OCI-LY1 (cell line): ENCODE results near the gene ALLC.

Experiments
- H2AFZ ChIP-seq: fragments of 200-600 bp; sonication (generic), shearing (Covaris generic); 2 replicates; pipeline ENCODE4 v1.6.0; 2014; ENCODE audit warnings: antibody characterized with exemption, mild to moderate bottlenecking, low read length
- H3F3A ChIP-seq: fragments of 200-600 bp; sonication (generic), shearing (Covaris generic); 2 replicates; pipeline ENCODE4 v1.6.0; 2014; ENCODE audit warnings: mild to moderate bottlenecking, antibody characterized with exemption, low read length, moderate library complexity; ENCODE audit not compliant: insufficient read depth
- H3K27ac ChIP-seq: fragments of 200-600 bp; sonication (generic); 2 replicates; pipeline ENCODE4 v1.5.1; 2014; ENCODE audit warnings: low read length, mixed run types, mild to moderate bottlenecking, low read depth; ENCODE audit not compliant: poor library complexity, severe bottlenecking
- H3K27me3 ChIP-seq: fragments of 200-600 bp; sonication (generic); 2 replicates; pipeline ENCODE4 v1.6.0; 2014; ENCODE audit warnings: antibody characterized with exemption, mild to moderate bottlenecking, low read length, moderate library complexity; ENCODE audit not compliant: insufficient read depth
- H3K36me3 ChIP-seq: fragments of 200-600 bp; sonication (generic); 2 replicates; pipeline ENCODE4 v1.6.1; 2014; ENCODE audit warnings: mild to moderate bottlenecking, antibody characterized with exemption, low read length, moderate library complexity, mixed read lengths; ENCODE audit not compliant: insufficient read depth
- H3K4me1 ChIP-seq: fragments of 200-600 bp; sonication (generic); 2 replicates; pipeline ENCODE4 v1.5.1; 2014; ENCODE audit warnings: mild to moderate bottlenecking, low read length, moderate library complexity; ENCODE audit not compliant: insufficient read depth, severe bottlenecking
- H3K4me2 ChIP-seq: fragments of 200-600 bp; sonication (generic), shearing (Covaris generic); 2 replicates; pipeline ENCODE4 v1.6.1; 2014; ENCODE audit warnings: low read length
- H3K4me3 ChIP-seq: fragments of 200-600 bp; sonication (generic); 2 replicates; pipeline ENCODE4 v1.5.1; 2014; ENCODE audit warnings: low read length, low read depth, mild to moderate bottlenecking, mixed read lengths; ENCODE audit not compliant: poor library complexity, severe bottlenecking
- H3K79me2 ChIP-seq: fragments of 200-600 bp; shearing (Covaris generic); 2 replicates; pipeline ENCODE4 v1.6.1; 2016; ENCODE audit warnings: mixed run types, low read length, mixed read lengths; ENCODE audit not compliant: insufficient read depth
- H3K9ac ChIP-seq: fragments of 200-600 bp; sonication (generic), shearing (Covaris generic); 2 replicates; pipeline ENCODE4 v1.6.1; 2014; ENCODE audit warnings: mild to moderate bottlenecking, low read length, mixed read lengths
- H3K9me2 ChIP-seq: fragments of 200-600 bp; sonication (generic), shearing (Covaris generic); 2 replicates; pipeline ENCODE4 v1.6.1; 2014; ENCODE audit warnings: low read depth, mild to moderate bottlenecking, low read length, mixed read lengths
- H3K9me3 ChIP-seq: fragments of 200-600 bp; shearing (Covaris generic); 2 replicates; pipeline ENCODE4 v1.6.1; 2014; ENCODE audit warnings: low read length, mixed read lengths
- H4K20me1 ChIP-seq: fragments of 200-600 bp; sonication (generic), shearing (Covaris generic); 2 replicates; pipeline ENCODE4 v1.6.0; 2016; ENCODE audit warnings: mild to moderate bottlenecking, low read length; ENCODE audit not compliant: insufficient read depth
- EZH2 ChIP-seq: fragments of 200-600 bp; sonication (generic), shearing (Covaris generic); IDR thresholded peaks from 2 replicates; pipeline ENCODE4 v1.8.0; 2017; ENCODE audit warnings: borderline replicate concordance, mixed run types, mild to moderate bottlenecking, antibody characterized with exemption, low read length, moderate library complexity, mixed read lengths
- TF ChIP-seq, protein P1 (sequence below): fragments of 200-600 bp; sonication (generic), shearing (Covaris generic); IDR thresholded peaks from 2 replicates; pipeline ENCODE4 v1.5.1; 2017; ENCODE audit warnings: mild to moderate bottlenecking, antibody characterized with exemption, low read length, moderate library complexity, mixed read lengths

Gene ALLC

GRCh38 chr2:3654531-3655225, 3.3 kb upstream of the ALLC start:
- TF ChIP-seq, protein P1, sequence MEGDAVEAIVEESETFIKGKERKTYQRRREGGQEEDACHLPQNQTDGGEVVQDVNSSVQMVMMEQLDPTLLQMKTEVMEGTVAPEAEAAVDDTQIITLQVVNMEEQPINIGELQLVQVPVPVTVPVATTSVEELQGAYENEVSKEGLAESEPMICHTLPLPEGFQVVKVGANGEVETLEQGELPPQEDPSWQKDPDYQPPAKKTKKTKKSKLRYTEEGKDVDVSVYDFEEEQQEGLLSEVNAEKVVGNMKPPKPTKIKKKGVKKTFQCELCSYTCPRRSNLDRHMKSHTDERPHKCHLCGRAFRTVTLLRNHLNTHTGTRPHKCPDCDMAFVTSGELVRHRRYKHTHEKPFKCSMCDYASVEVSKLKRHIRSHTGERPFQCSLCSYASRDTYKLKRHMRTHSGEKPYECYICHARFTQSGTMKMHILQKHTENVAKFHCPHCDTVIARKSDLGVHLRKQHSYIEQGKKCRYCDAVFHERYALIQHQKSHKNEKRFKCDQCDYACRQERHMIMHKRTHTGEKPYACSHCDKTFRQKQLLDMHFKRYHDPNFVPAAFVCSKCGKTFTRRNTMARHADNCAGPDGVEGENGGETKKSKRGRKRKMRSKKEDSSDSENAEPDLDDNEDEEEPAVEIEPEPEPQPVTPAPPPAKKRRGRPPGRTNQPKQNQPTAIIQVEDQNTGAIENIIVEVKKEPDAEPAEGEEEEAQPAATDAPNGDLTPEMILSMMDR, result no peak
- TF ChIP-seq EZH2, result no peak
- Histone ChIP-seq H3K27ac (peak overlapping the region; percentile 99), H3K9ac (peak overlapping the region; percentile 82; the same call in 1 of the 2 replicates), H3K9me3 (no peaks in the 10 kb centered on the region), H3K27me3 (no peaks in the 10 kb centered on the region), H3K4me3 (no peak overlapping the region), H3K4me2 (peak overlapping the region; percentile 38), H3K36me3 (no peaks in the 10 kb centered on the region), H2AFZ (0 out of 2 replicates have a peak overlapping the region, but pooled peaks have one; percentile 49), H3K79me2 (no peaks in the 10 kb centered on the region), H3F3A (peaks cover 8% of the 10 kb centered on the region), H3K4me1 (peaks cover 90% of the 10 kb centered on the region), H3K9me2 (no peaks in the 10 kb centered on the region), H4K20me1 (no peaks in the 10 kb centered on the region)

GRCh38 chr2:3655871-3656761, 1.9 kb upstream of the ALLC start:
- peaks cover 8% of the 10 kb centered on the region for H3F3A ChIP-seq
- no peaks in the 10 kb centered on the region for H3K9me3 ChIP-seq
- H3K4me3 ChIP-seq, result peak overlapping the region; percentile 5
- H3K4me2 ChIP-seq, result peak overlapping the region; percentile 45; the same call in 1 of the 2 replicates
- H3K27ac ChIP-seq, result peak overlapping the region; percentile 99
- no peaks in the 10 kb centered on the region for H3K79me2 ChIP-seq
- H3K36me3 ChIP-seq, result no peaks in the 10 kb centered on the region
- H2AFZ ChIP-seq, result no peak overlapping the region
- peak overlapping the region; percentile 82 for H3K9ac ChIP-seq
- no peak for TF ChIP-seq EZH2
- TF ChIP-seq, protein P1, result no peak
- no peaks in the 10 kb centered on the region for H3K27me3 ChIP-seq
- no peaks in the 10 kb centered on the region for H3K9me2 ChIP-seq
- no peaks in the 10 kb centered on the region for H4K20me1 ChIP-seq
- H3K4me1 ChIP-seq, result peaks cover 94% of the 10 kb centered on the region

GRCh38 chr2:3656762-3657721, 958 bp upstream of the ALLC start:
- H3K4me3 ChIP-seq, result peak overlapping the region; percentile 5
- no peak overlapping the region for H2AFZ ChIP-seq
- peaks cover 95% of the 10 kb centered on the region for H3K4me1 ChIP-seq

More at GRCh38 chr2:3656762-3657721, 958 bp upstream of the ALLC start:
- Histone ChIP-seq H3K9ac (peak overlapping the region; percentile 82), H3K9me2 (no peaks in the 10 kb centered on the region), H3K27ac (peak overlapping the region; percentile 99), H3K4me2 (peak overlapping the region; percentile 60), H3K79me2 (no peaks in the 10 kb centered on the region), H3K36me3 (no peaks in the 10 kb centered on the region), H3K9me3 (no peaks in the 10 kb centered on the region), H4K20me1 (no peaks in the 10 kb centered on the region), H3K27me3 (no peaks in the 10 kb centered on the region), H3F3A (peaks cover 8% of the 10 kb centered on the region)
- TF ChIP-seq EZH2, result no peak
- TF ChIP-seq, protein P1, result peak; percentile 51
